ENCODE measurements around the gene SCYGR1.
"Not testable (repeated sequence)": the region's sequence is repeated elsewhere in the genome, so short reads cannot be mapped to it uniquely, and the experiment has no call there.

Gene SCYGR1

DNA sequence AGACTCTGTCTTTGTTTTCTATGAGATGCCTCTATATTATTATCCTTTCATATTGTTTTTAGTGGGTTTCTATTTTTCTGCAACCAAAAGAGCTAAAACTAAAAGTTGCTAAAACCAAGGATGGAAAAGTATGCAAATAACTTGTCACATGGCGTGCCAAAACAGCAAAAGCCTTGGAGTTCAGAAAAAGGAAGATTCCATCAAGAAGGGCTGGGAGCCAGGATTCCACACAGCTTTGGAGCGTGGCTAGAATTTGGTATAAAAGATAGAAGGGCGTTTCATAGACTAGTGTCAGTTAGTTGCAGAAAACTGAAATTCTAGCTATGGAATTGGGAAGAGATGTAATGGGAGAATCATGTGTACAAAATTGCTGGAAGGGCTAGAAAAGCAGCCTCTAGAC lies 4.1 kb downstream of the SCYGR1 start:
- TF ChIP-seq, protein P1, sequence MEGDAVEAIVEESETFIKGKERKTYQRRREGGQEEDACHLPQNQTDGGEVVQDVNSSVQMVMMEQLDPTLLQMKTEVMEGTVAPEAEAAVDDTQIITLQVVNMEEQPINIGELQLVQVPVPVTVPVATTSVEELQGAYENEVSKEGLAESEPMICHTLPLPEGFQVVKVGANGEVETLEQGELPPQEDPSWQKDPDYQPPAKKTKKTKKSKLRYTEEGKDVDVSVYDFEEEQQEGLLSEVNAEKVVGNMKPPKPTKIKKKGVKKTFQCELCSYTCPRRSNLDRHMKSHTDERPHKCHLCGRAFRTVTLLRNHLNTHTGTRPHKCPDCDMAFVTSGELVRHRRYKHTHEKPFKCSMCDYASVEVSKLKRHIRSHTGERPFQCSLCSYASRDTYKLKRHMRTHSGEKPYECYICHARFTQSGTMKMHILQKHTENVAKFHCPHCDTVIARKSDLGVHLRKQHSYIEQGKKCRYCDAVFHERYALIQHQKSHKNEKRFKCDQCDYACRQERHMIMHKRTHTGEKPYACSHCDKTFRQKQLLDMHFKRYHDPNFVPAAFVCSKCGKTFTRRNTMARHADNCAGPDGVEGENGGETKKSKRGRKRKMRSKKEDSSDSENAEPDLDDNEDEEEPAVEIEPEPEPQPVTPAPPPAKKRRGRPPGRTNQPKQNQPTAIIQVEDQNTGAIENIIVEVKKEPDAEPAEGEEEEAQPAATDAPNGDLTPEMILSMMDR (IDR thresholded peaks at IDR 0.05; ENCODE audit: low read depth, low read length, missing control alignments) = no peak
- DNase-seq (ENCODE audit: extremely low read depth, low read depth) = no peak
- H3K4me3 ChIP-seq (replicated peaks; ENCODE audit: low read depth, low read length) = no peak overlapping the region

DNA sequence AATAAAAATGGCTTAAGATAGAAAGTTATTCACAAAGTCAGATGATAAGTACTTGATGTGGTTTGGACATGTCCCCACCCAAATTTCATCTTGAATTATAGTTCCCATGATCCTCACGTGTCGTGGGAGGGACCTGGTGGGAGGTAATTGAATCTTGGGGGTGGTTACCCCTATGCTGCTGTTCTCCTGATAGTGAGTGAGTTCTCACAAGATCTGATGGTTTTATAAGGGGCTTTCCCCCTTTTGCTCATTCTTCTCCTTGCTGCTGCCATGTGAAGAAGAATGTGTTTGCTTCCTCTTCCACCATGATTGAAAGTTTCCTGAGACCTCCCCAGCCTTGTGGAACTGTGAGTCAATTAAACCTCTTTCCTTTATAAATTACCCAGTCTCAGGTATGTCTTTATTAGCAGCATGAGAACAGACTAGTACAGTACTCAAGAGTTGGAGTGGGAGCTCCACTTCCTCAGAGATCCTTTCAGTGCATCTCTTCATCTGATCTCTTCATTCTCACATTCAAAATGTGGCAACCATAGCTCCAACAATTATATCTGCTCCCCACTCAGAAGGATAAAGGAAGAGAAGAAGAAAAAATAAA lies 5.4 kb downstream of the SCYGR1 start:
- H3K4me3 ChIP-seq (replicated peaks; ENCODE audit: low read depth, low read length); DNase-seq (ENCODE audit: extremely low read depth, low read depth): not testable (repeated sequence)

DNA sequence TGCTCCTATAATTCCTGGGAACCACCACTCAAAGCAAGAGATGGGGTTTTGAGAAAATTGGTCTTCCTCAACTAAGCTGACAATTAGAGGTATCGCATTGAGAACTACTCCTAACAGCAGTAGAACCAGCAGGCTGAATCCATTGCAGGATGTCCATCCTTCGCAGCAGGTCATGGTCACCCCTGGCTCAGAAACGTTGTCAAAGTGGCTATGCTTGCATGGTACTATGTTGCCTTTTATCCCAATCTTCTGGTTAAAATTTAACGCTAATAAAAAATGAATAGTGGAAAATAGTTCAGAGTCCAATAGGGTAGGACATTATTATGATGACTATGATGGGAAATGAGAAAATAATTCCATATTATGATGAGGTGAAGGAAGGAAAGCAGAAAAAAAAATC lies 8.7 kb downstream of the SCYGR1 start, which contains the start of gene TM4SF20:
Gene TM4SF20, minus strand, starts transcription at position 212 of the 400 bp plus-strand sequence. Its CDS starts 38 bp downstream, at position 174.
- TF ChIP-seq, protein P1 (IDR thresholded peaks at IDR 0.05; ENCODE audit: low read depth, low read length, missing control alignments) = no peak
- DNase-seq (ENCODE audit: extremely low read depth, low read depth) = no peak
- no peak within 1 kb of the TSS for H3K4me3 ChIP-seq (replicated peaks; ENCODE audit: low read depth, low read length)

DNA sequence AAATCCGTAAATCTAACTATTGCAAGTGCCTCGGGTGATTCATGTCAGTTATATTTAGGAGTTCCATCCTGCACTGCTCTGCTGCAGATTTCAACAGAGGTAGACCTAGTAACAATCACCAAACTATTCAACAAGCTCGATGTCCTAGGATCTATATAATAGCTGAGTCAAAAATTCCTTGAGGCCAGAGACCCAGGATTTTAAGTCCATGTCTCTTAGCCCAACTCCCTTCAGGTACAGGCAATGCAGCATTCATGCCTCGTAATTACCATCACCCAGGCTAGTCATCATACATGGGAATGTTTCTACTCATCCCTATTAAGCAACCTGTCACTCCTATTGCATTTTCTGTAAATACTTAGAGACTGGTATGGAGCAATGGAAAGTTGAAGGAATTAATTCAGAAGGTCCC lies 9.4 kb downstream of the SCYGR1 start:
- DNase-seq (ENCODE audit: extremely low read depth, low read depth) = no peak
- H3K4me3 ChIP-seq (replicated peaks; ENCODE audit: low read depth, low read length) = no peak overlapping the region
- TF ChIP-seq, protein P1 (IDR thresholded peaks at IDR 0.05; ENCODE audit: low read depth, low read length, missing control alignments) = no peak

DNA sequence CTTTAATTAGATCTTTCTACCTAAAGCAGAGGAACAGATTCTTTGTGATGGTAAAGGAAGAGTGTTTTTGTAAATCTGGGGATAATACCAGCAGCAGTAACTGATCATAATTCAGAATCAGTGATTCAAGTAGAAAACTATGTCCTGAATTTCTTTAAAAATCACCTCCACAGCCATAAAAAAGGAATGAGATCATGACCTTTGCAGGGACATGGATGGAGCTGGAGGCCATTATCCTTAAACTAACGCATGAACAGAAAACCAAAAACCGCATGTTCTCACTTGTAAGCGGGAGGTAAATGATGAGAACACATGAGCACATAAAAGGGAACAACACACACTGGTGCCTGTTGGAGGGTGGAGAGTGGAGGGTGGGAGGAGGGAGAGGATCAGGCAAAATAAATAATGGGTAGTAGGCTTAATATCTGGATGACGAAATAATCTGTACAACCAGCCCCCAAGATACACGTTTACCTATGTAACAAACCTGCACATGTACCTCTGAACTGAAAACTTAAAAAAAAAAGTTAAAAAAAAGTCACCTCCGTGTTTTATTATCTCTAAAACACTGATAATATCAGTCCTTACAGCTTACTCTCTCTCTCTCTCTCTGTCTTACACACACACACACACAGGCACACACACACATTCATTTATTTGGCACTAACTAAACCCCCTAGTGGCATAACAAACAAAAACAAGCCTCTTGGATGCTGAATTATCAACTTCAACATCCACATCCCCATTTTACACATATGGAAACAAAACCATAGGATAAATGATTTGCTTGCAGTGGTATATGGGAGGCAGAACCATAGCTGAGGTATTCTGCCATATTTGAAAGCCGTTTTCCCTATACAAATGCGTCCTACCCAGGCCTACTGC lies 10.0 kb downstream of the SCYGR1 start:
- H3K4me3 ChIP-seq (replicated peaks; ENCODE audit: low read depth, low read length) = no peak overlapping the region
- no peak for DNase-seq (ENCODE audit: extremely low read depth, low read depth)
- TF ChIP-seq, protein P1 (IDR thresholded peaks at IDR 0.05; ENCODE audit: low read depth, low read length, missing control alignments) = peak; percentile 7

DNA sequence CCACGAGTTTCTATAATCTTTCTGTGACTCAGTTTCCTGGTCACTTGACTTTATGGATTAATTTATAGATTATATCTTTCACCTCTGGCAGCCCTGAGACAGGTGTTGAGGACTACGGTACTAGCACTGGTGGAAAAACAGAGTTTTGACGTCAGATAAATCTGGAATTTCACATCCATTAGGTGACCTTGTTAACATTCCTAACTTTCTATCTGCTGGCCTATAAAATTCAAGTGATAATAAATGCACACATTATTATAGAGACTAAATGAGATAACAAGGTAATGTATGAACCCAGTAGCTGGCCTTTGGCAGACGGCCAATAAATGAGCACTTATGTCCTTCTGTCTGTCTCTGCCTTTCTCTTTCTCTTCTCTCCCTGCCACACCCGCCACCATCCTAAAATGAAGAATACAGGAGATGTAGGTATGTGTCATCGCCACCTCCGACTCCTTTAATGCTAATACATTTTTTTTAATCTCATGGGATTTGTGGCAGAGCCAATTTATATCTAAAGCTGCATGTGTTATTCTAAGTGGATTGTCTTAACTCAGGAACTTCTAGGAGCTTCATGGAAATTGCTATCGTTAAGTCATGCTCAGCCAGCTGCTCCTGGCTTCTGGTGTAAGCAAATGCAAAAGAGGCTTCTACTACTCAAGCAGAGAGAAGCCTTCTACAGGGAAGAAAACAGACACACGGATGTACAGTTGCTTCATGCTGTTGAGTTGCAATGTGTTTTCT lies 10.9 kb downstream of the SCYGR1 start:
- no peak overlapping the region for H3K4me3 ChIP-seq (replicated peaks; ENCODE audit: low read depth, low read length)
- TF ChIP-seq, protein P1 (IDR thresholded peaks at IDR 0.05; ENCODE audit: low read depth, low read length, missing control alignments) = no peak
- DNase-seq (ENCODE audit: extremely low read depth, low read depth) = no peak

DNA sequence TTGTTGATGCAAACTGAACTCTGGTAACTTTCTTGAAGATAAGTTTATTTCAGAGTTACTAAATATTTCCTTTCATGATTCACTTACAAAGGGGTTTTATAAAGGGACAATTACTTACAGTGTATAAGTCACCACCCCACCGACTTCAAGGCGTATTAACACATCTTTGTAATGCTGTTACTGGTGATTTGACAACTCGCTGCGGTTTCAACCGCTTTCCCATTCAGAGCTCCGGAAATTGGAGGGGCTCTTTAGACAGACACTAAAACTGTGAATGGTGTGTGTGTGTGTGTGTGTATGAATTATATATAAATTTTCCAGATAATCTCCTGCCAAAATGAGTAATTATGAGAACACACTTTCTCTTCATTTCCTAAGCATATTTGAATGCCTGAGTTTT lies 13.6 kb downstream of the SCYGR1 start:
- no peak for DNase-seq (ENCODE audit: extremely low read depth, low read depth)
- TF ChIP-seq, protein P1 (IDR thresholded peaks at IDR 0.05; ENCODE audit: low read depth, low read length, missing control alignments) = no peak
- H3K4me3 ChIP-seq (replicated peaks; ENCODE audit: low read depth, low read length) = no peak overlapping the region
